Measurements from ENCODE around the gene ATOX1. TPM values are rescaled to one million over a fixed set of nuclear protein-coding genes. Genes with fewer than 3 reads are reported as not detected.
A peak's percentile ranks its signal among the peaks of the same experiment; 100 is the strongest.
"Not testable (repeated sequence)": the region's sequence is repeated elsewhere in the genome, so short reads cannot be mapped to it uniquely, and the experiment has no call there.

ATOX1 gene
- total and polyA plus RNA-seq, 5 donors from 2014 or later, result 19.6 to 98.3 (median 71.9) TPM

DNA sequence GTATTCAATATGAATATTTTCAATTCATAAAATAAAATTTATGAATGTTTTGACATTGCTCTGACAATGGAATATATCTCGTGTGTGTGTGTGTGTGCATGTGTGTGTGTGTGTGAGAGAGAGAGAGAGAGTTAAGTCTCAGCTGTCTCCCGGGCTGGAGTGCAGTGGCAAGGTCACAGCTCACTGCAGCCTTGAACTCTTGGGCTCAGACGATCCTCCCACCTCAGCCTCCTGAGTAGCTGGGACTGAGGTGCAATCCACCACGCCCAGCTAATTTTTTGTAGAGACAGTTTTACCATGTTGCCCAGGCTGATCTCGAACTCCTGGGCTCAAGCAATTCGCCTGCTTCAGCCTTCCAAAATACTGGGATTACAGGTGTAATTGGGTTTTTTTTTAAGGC lies 29.4 kb upstream of the ATOX1 start:
- no peak overlapping the region for H3K27ac ChIP-seq (ENCODE audit: insufficient read depth, low read length, poor library complexity, severe bottlenecking)
- no peak for DNase-seq
- peaks cover 36% of the 10 kb centered on the region for H3K36me3 Mint-ChIP-seq
- H3K4me1 ChIP-seq (ENCODE audit: control insufficient read depth, insufficient read depth, low read length, poor library complexity, severe bottlenecking), result peaks cover 16% of the 10 kb centered on the region
- H3K4me3 Mint-ChIP-seq, result no peak overlapping the region
- no peak overlapping the region for H3K4me3 ChIP-seq (ENCODE audit: low read depth, low read length)
- H3K36me3 ChIP-seq (ENCODE audit: control insufficient read depth, insufficient read depth, low read length), result peaks cover 63% of the 10 kb centered on the region
- ATAC-seq (ENCODE audit: low read depth in 2 of 2), result no peak
- no peaks in the 10 kb centered on the region for H3K9me3 ChIP-seq (ENCODE audit: control insufficient read depth in 2 of 2, low read length in 2 of 2)
- peaks cover 29 to 50% (median 39%) of the 10 kb centered on the region in 4 donors for H3K4me1 Mint-ChIP-seq
- no peaks in the 10 kb centered on the region for H3K27me3 ChIP-seq (ENCODE audit: control insufficient read depth, insufficient read depth, low read length)
- H3K9me3 Mint-ChIP-seq, result no peaks in the 10 kb centered on the region
- H3K27me3 Mint-ChIP-seq, result no peaks in the 10 kb centered on the region
- H3K27ac Mint-ChIP-seq, result peak overlapping the region in 1 of 3 donors; percentile 61

DNA sequence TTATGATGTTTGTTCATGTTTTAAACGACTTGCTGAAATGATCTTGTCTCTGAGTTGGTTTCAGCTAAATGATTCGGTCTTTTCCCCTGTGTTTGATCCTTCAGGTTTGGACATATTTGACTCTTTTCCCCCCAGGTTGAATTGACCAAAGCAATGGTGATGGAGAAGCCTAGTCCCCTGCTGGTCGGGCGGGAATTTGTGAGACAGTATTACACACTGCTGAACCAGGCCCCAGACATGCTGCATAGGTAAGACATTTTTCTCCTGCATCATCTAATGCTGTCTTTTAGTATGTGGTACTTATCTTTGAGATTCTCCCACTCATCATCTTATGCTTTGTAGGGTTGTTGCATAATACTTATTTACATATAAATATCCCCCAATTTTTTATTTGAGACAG lies 28.0 kb upstream of the ATOX1 start:
- no peak for ATAC-seq (ENCODE audit: low read depth in 2 of 2)
- H3K4me3 Mint-ChIP-seq, result peak overlapping the region in 1 of 4 donors; percentile 26
- H3K27me3 Mint-ChIP-seq, result no peaks in the 10 kb centered on the region
- no peak for DNase-seq
- peak overlapping the region; percentile 10 to 62 (median 49) for H3K27ac Mint-ChIP-seq
- H3K9me3 Mint-ChIP-seq, result no peaks in the 10 kb centered on the region
- H3K27ac ChIP-seq (ENCODE audit: insufficient read depth, low read length, poor library complexity, severe bottlenecking), result no peak overlapping the region
- no peak overlapping the region for H3K4me3 ChIP-seq (ENCODE audit: low read depth, low read length)
- peaks cover 20% of the 10 kb centered on the region for H3K4me1 ChIP-seq (ENCODE audit: control insufficient read depth, insufficient read depth, low read length, poor library complexity, severe bottlenecking)
- H3K4me1 Mint-ChIP-seq, result peaks cover 32 to 60% (median 46%) of the 10 kb centered on the region in 4 donors
- no peaks in the 10 kb centered on the region for H3K9me3 ChIP-seq (ENCODE audit: control insufficient read depth in 2 of 2, low read length in 2 of 2)
- peaks cover 28% of the 10 kb centered on the region for H3K36me3 Mint-ChIP-seq
- H3K36me3 ChIP-seq (ENCODE audit: control insufficient read depth, insufficient read depth, low read length), result peaks cover 50% of the 10 kb centered on the region
- H3K27me3 ChIP-seq (ENCODE audit: control insufficient read depth, insufficient read depth, low read length), result no peaks in the 10 kb centered on the region

DNA sequence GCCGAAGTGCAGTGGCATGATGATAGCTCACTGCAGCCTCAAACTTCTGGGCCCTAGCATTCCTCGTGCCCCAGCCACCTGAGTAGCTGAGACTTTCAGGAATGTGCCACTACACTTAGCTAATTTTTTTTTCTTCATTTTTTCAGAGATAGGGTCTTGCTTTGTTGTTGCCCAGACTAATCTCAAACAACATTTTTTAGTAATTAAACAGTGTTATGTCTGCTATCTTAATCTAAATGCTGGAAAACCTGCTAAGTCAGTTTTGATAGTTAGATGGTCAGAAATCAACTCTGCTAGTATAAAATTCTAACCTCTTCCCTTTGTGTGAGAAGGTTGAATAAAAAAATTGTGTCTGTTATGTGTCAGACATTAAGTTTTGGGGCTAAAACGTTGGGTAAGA lies 25.7 kb upstream of the ATOX1 start:
- peaks cover 27% of the 10 kb centered on the region for H3K36me3 ChIP-seq (ENCODE audit: control insufficient read depth, insufficient read depth, low read length)
- peaks cover 41% of the 10 kb centered on the region for H3K4me1 ChIP-seq (ENCODE audit: control insufficient read depth, insufficient read depth, low read length, poor library complexity, severe bottlenecking)
- Mint-ChIP-seq H3K4me1 (peaks cover 39 to 78% (median 54%) of the 10 kb centered on the region in 4 donors), H3K9me3 (no peaks in the 10 kb centered on the region), H3K4me3 (peak overlapping the region in 2 of 4 donors; percentile 35 to 40), H3K36me3 (peaks cover 17% of the 10 kb centered on the region), H3K27ac (no peak overlapping the region), H3K27me3 (no peaks in the 10 kb centered on the region)
- H3K27me3 ChIP-seq (ENCODE audit: control insufficient read depth, insufficient read depth, low read length), result no peaks in the 10 kb centered on the region
- H3K4me3 ChIP-seq (ENCODE audit: low read depth, low read length), result peak overlapping the region; percentile 30
- ATAC-seq (ENCODE audit: low read depth in 2 of 2) (no peak), DNase-seq (no peak)
- peak overlapping the region; percentile 33 for H3K27ac ChIP-seq (ENCODE audit: insufficient read depth, low read length, poor library complexity, severe bottlenecking)
- no peaks in the 10 kb centered on the region for H3K9me3 ChIP-seq (ENCODE audit: control insufficient read depth in 2 of 2, low read length in 2 of 2)

DNA sequence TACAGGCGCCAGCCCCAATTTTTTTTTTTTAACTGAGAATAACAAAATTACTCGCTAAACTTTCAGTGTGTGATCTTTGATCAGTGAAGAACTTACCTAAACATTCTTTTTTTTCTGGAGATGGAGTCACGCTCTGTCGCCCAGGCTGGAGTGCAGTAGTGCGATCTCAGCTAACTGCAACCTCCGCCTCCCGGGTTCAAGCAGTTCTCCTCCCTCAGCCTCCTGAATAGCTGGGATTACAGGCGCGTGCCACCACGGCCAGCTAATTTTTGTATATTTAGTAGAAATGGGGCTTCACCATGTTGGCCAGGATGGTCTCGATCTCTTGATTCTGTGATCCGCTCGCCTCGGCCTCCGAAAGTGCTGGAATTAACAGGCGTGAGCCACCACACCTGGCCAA lies 25.2 kb upstream of the ATOX1 start:
- Mint-ChIP-seq H3K4me1 (peaks cover 42 to 83% (median 57%) of the 10 kb centered on the region in 4 donors), H3K36me3 (peaks cover 18% of the 10 kb centered on the region)
- not testable (repeated sequence) for ATAC-seq (ENCODE audit: low read depth in 2 of 2); H3K27ac Mint-ChIP-seq; H3K27me3 ChIP-seq (ENCODE audit: control insufficient read depth, insufficient read depth, low read length); H3K27ac ChIP-seq (ENCODE audit: insufficient read depth, low read length, poor library complexity, severe bottlenecking); DNase-seq; H3K4me3 Mint-ChIP-seq; H3K9me3 ChIP-seq (ENCODE audit: control insufficient read depth in 2 of 2, low read length in 2 of 2); H3K4me3 ChIP-seq (ENCODE audit: low read depth, low read length); H3K27me3 Mint-ChIP-seq; H3K9me3 Mint-ChIP-seq
- Histone ChIP-seq H3K36me3 (ENCODE audit: control insufficient read depth, insufficient read depth, low read length) (peaks cover 26% of the 10 kb centered on the region), H3K4me1 (ENCODE audit: control insufficient read depth, insufficient read depth, low read length, poor library complexity, severe bottlenecking) (peaks cover 46% of the 10 kb centered on the region)

DNA sequence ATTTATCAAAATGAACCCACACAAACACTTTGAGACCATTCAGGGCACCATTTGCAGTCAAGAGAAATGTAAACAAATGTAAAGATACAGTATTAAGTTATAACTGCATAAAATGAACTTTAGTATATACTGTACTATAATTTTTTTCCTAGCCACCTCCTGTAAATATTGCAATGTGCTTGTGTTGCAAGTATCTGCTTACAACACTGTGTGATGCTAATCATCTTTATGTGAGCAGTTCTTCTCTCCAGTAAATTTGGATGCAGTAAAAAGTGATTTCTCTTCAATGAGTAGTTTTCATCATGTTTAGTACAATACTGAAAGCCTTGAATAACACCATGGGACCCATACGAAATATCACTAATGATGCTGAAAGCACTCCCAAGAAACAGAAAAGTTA lies 22.8 kb upstream of the ATOX1 start:
- H3K27ac ChIP-seq (ENCODE audit: insufficient read depth, low read length, poor library complexity, severe bottlenecking), result peak overlapping the region; percentile 37
- H3K4me3 Mint-ChIP-seq, result peak overlapping the region; percentile 10 to 85 (median 54)
- ATAC-seq (ENCODE audit: low read depth in 2 of 2), result no peak

DNA sequence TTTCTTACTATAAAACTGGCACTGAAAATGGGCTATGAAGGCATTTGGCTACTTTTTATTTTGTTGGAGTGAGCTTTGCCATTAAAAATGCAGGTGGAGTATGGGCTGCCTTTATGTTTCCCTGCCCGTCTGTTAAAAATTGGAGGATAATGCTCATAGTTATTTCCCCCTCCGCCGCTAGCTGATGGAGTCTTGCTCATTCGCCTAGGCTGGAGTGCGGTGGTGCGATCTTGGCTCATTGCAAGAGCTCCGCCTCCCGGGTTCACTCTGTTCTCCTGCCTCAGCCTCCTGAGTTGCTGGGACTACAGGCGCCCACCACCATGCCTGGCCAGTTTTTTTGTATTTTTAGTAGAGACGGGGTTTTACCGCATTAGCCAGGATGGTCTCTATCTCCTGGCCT lies 21.9 kb upstream of the ATOX1 start:
- DNase-seq, result no peak
- Histone ChIP-seq H3K27ac (ENCODE audit: insufficient read depth, low read length, poor library complexity, severe bottlenecking) (no peak overlapping the region), H3K36me3 (ENCODE audit: control insufficient read depth, insufficient read depth, low read length) (peaks cover 15% of the 10 kb centered on the region), H3K4me1 (ENCODE audit: control insufficient read depth, insufficient read depth, low read length, poor library complexity, severe bottlenecking) (peaks cover 69% of the 10 kb centered on the region), H3K27me3 (ENCODE audit: control insufficient read depth, insufficient read depth, low read length) (no peaks in the 10 kb centered on the region), H3K9me3 (ENCODE audit: control insufficient read depth in 2 of 2, low read length in 2 of 2) (no peaks in the 10 kb centered on the region), H3K4me3 (ENCODE audit: low read depth, low read length) (peak overlapping the region; percentile 27)
- H3K36me3 Mint-ChIP-seq, result peaks cover 25% of the 10 kb centered on the region
- ATAC-seq (ENCODE audit: low read depth in 2 of 2), result no peak
- no peaks in the 10 kb centered on the region for H3K9me3 Mint-ChIP-seq
- H3K27me3 Mint-ChIP-seq, result no peaks in the 10 kb centered on the region
- peak overlapping the region in 1 of 3 donors; percentile 84 for H3K27ac Mint-ChIP-seq
- H3K4me3 Mint-ChIP-seq, result peak overlapping the region in 3 of 4 donors; percentile 45 to 67 (median 66)
- H3K4me1 Mint-ChIP-seq, result peaks cover 48 to 95% (median 68%) of the 10 kb centered on the region in 4 donors

More for the DNA sequence above, 22.8 kb upstream of the ATOX1 start:
- Histone ChIP-seq H3K36me3 (ENCODE audit: control insufficient read depth, insufficient read depth, low read length) (peaks cover 15% of the 10 kb centered on the region), H3K9me3 (ENCODE audit: control insufficient read depth in 2 of 2, low read length in 2 of 2) (no peaks in the 10 kb centered on the region), H3K27me3 (ENCODE audit: control insufficient read depth, insufficient read depth, low read length) (no peaks in the 10 kb centered on the region), H3K4me1 (ENCODE audit: control insufficient read depth, insufficient read depth, low read length, poor library complexity, severe bottlenecking) (peaks cover 62% of the 10 kb centered on the region), H3K4me3 (ENCODE audit: low read depth, low read length) (peak overlapping the region; percentile 27)
- no peaks in the 10 kb centered on the region for H3K9me3 Mint-ChIP-seq
- no peaks in the 10 kb centered on the region for H3K27me3 Mint-ChIP-seq
- H3K4me1 Mint-ChIP-seq, result peaks cover 49 to 95% (median 68%) of the 10 kb centered on the region in 4 donors
- peak overlapping the region in 2 of 3 donors; percentile 6 to 42 for H3K27ac Mint-ChIP-seq
- DNase-seq, result no peak
- H3K36me3 Mint-ChIP-seq, result peaks cover 21% of the 10 kb centered on the region

DNA sequence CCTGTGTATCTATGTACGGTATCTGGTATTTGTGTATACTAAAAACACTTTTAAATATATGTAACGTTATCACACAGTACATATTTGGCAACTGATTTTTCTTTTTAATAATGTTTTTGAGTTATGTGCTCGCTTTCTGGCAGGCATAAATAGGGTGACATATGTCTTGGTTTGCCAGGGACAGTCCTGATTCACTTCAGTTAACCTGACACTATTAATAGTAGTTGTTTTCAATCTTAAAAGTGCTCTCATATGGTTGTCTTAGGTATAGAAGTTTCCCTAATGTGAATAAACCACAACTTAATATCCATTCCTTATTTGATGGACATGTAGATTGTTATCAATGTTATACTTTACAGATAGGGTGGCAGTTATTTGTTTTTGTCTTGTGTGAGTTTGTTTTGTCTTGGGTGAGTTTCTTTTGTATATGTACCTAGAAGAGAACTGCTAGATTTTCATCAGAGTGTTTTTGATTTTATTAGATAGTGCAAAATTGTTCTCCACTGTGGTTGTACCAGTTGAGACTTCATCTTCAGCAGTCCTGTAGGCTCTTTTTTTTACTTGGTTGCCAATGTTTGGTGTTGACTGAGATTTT lies 21.2 kb upstream of the ATOX1 start:
- peak overlapping the region; percentile 45 to 91 (median 75) for H3K4me3 Mint-ChIP-seq

More for the DNA sequence above, 21.2 kb upstream of the ATOX1 start:
- Mint-ChIP-seq H3K27me3 (no peaks in the 10 kb centered on the region), H3K36me3 (peaks cover 25% of the 10 kb centered on the region), H3K27ac (peak overlapping the region; percentile 6 to 84 (median 66)), H3K9me3 (no peaks in the 10 kb centered on the region), H3K4me1 (peaks cover 44 to 96% (median 71%) of the 10 kb centered on the region in 4 donors)
- no peak for DNase-seq
- Histone ChIP-seq H3K9me3 (ENCODE audit: control insufficient read depth in 2 of 2, low read length in 2 of 2) (no peaks in the 10 kb centered on the region), H3K36me3 (ENCODE audit: control insufficient read depth, insufficient read depth, low read length) (peaks cover 15% of the 10 kb centered on the region), H3K27me3 (ENCODE audit: control insufficient read depth, insufficient read depth, low read length) (no peaks in the 10 kb centered on the region), H3K4me3 (ENCODE audit: low read depth, low read length) (peak overlapping the region; percentile 42), H3K4me1 (ENCODE audit: control insufficient read depth, insufficient read depth, low read length, poor library complexity, severe bottlenecking) (peaks cover 69% of the 10 kb centered on the region), H3K27ac (ENCODE audit: insufficient read depth, low read length, poor library complexity, severe bottlenecking) (no peak overlapping the region)
- ATAC-seq (ENCODE audit: low read depth in 2 of 2), result no peak

Measured in CD4-positive, CD25-positive, alpha-beta regulatory T cell (primary cell).